ENCODE data around the gene DNAH1.
"Not testable (repeated sequence)": the region's sequence is repeated elsewhere in the genome, so short reads cannot be mapped to it uniquely, and the experiment has no call there.

The DNAH1 gene

GRCh38 chr3:52338131-52338530 lies 22.0 kb downstream of the DNAH1 start:
- DNase-seq: not testable (repeated sequence)

DNA sequence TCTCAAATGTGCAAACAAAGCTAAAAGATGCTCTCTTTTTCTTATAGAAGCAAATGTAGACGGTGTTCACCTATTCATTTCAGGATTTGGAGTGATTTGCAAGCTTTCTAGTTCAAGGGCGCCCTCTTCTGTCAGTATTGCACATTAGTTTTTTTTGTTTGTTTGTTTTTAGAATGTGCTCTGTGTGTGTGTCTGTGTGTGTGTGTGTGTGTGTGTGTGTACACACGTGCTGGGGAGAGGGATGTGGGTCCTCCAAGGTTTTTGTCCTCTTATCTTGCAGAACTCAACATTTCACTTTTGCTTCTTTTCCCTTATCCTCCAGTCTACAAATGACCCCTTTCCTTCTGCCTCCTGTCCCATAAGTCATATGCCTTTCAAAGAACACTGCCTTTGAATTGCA lies 23.5 kb downstream of the DNAH1 start:
- peak in 3 of 5 experiments; percentile 21 to 88 (median 61) for DNase-seq

GRCh38 chr3:52341123-52341522 lies 25.0 kb downstream of the DNAH1 start:
- no peak for DNase-seq

- DNase-seq: no peak
Measured at GRCh38 chr3:52343946-52344600, 28.0 kb downstream of the DNAH1 start.

GRCh38 chr3:52345521-52346109 lies 29.5 kb downstream of the DNAH1 start:
- DNase-seq: no peak

DNA sequence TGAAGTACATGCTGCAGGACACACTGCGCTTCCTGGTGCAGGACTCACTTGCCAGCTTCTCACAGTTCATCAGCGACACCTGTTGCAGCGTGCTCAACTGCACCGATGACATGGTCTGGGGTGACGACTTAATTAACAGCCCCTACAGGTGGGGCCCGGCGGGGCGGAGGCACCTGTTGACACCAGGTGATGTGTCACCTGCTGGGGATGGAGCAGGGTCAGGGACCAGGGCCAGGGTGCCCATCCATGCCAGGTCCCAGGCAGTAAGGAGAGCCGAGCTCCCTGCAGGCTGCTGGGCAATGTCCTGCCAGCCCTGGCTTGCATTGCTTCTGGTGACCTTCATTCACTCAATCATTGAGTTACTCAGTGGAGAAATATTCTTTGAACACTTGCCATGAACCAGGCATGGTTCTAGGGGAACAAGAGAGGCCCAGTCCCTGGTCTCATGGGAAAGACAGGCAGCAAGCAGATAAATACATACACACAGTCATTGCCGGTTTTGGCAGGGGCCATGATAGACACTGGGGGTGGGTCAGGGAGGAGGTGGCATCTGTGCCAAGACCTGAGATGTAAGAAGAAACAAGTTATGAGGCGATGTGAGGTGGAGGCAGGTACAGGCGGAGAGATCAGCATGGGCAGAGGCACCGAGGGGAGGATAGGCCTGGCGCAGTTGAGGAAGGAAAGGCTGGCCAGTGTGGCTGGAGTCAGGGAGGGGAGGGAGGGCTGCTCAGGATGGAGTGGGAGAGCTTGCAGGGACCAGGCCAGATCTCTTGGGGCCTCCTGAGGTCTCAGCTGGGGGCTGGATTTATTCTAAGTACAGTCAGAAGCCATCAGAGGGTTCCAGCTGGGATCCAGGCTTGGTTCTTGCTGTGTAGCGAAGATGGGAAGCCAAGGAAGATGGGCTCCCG lies 30.8 kb downstream of the DNAH1 start:
- no peak for DNase-seq

DNA sequence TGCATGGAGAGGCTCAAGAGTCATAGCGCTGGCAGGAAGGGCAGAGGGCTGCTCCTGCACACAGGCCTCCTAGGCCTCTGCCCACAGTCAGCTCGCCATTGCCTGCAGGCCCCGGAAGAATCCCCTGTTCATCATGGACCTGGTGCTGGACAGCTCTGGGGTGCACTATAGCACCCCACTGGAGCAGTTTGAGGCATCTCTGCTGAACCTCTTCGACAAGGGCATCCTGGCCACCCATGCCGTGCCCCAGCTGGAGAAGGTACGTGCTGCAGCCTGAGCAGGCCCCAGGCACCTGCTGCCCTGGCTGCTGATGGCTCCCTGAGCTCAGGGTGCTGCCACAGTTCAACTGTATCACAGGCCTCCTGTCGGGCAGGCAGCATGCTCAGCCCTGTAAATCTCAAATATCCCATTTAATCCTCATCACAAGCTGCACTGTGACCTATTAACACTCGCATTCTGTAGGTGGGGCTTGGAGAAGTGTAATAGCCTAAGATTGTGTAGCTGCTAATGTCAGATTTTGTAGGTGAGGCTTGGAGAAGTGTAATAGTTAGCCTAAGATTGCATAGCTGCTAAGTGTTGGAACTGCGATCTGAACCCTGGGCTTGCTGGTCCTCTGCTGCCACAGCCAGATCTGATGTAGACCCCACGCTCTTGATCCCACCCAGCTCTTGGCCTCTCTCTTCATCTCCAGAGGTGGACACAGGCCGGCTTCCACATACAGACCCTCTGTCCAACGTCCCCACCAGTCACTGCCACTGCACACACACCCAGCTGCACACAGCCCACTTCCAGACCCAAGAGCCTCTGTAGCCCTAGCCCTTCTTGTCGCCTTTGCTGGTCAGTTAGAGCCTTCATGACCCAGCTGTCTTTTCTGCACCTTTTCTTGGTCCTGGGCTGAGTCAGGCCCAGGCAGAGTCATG lies 31.9 kb downstream of the DNAH1 start:
- DNase-seq: no peak

DNA sequence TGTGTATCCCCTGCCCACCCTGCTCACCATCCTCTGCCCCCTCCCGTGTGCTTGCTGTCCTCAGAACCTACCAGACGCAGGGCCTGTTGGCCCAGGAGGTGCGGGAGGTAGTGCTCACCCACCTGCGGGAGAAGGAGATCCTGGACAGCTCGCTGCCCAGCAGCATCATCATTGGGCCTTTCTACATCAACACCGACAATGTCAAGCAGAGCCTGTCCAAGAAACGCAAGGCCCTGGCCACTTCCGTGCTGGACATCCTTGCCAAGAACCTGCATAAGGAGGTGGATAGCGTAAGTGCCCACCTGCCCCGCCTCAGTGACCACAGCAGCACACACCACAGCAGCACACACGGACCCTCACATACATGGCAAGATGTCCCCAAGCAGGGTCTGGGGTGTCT lies 33.0 kb downstream of the DNAH1 start:
- DNase-seq: no peak

- DNase-seq: no peak
Measured at GRCh38 chr3:52349611-52350395, 33.7 kb downstream of the DNAH1 start.

DNA sequence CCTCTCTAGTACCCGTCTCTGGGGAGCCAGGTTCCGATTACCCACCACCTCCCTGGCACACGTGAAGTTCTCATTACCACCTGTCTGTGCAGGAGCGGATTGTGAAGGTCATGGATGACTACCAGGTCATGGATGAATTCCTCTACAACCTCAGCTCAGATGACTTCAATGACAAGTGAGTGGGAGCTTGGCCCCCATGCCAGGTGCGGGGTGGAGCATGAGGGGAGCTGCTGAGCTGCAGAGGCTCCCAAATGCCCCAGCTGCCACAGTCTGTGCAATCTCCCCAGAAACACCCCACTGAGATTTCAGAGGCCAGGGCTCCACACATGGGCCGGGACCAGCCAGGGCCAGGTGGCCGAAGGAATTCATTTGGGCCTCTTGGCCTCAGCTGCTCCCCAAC lies 34.3 kb downstream of the DNAH1 start:
- DNase-seq: no peak

GRCh38 chr3:52350981-52351761 lies 35.1 kb downstream of the DNAH1 start:
- DNase-seq: no peak

DNA sequence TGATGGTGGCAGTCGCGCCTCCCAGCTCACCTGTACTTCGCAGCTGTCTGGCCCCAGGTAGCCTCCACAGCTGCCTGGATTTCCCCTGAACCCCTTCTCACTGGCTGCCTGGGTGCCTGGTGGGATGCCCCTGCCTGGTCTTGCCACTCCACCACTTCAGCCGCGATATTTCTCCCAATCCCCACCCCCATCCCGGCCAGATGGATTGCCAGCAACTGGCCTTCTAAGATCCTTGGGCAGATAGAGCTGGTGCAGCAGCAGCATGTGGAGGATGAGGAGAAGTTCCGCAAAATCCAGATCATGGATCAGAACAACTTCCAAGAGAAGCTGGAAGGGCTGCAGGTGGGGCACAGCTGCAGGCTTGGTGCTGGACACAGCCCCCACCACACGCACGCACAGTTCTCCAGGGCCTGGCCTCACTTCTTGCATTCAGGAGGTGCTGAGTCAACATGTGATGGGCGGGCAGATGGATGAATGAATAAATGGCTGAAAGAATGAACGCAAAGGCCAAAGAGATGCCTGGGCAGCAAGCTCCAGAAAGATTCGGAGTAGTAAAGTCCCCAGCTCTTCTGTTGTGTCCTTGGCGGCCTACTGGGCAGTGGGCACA lies 35.7 kb downstream of the DNAH1 start:
- DNase-seq: no peak

- no peak for DNase-seq
Measured at GRCh38 chr3:52352566-52352965, 36.4 kb downstream of the DNAH1 start.

- DNase-seq: no peak
Measured at GRCh38 chr3:52353291-52353855, 37.3 kb downstream of the DNAH1 start.

GRCh38 chr3:52354676-52355075 lies 38.6 kb downstream of the DNAH1 start:
- DNase-seq: peak in 1 of 5 experiments; percentile 3

DNA sequence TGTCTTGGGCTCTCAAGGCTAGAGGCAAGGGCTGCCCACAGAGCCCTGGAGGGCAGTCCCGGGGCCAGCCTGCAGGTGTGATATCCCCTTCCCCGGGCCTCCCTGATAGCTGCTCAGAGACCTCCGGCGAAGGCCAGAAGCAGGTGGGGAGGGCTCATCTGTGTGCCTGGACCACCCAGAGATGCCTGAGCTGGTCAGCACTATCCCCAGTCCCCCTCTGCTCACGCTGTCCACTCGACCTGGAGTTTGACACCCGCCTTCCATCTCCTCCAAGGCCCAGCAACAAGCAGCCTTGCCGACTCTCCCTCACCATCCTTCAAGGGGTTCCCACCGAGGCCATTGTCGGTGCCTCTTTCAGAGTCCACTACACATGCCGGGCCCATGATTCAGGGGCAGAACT lies 39.4 kb downstream of the DNAH1 start:
- peak in 1 of 5 experiments; percentile 1 for DNase-seq

- DNase-seq: no peak
Measured at GRCh38 chr3:52356126-52356525, 40.0 kb downstream of the DNAH1 start.

DNA sequence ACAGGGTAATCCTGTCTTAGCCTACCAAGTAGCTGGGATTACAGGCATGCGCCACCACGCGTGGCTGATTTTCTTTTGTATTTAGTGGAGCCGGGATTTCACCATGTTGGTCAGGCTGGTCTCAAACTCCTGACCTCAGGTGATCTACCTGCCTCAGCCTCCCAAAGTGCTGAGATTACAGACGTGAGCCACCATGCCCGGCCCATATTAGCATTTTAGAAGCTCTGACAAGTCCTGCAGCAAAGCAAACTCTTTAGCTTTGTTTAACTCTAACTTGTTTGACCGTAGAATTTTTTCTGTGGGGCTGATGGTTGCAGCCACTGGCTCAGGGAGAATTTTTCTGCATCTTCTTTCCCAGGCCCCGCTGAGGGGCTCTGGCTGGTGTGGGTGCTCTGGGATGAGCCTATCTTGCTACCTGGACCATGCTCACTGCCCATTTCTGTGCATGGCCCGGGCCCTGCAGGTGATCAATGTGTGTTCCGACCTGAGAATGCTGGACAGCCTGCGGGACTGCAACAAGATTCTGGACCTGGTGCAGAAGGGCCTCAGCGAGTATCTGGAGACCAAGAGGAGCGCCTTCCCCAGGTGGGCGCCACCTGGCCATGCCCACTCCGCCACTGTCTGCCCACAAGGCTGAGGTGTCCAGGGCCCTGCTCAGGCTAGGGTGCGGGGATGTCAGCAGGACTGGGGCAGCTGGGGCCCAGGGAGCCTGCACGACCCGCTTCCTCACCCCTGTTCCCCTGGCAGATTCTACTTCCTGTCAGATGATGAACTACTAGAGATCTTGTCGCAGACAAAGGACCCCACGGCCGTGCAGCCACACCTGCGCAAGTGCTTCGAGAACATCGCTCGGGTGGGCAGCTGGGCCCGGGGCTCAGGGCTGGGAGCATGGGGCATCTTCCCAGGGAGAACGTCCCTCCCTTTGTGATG lies 41.3 kb downstream of the DNAH1 start:
- peak in 1 of 5 experiments; percentile 6 for DNase-seq

Data from T-helper 2 cell (primary cell).